ENCODE data around the gene SCAF4. TPM values are rescaled to one million over a fixed set of nuclear protein-coding genes. Genes with fewer than 3 reads are reported as not detected.

Gene SCAF4
- polyA plus RNA-seq, 1 of the 3 experiments (the other 2 are of a cell fraction) = 8.5 TPM

GRCh38 chr21:31728191-31728590, 3.7 kb downstream of the SCAF4 start:
- CTCF ChIA-PET = no interaction called here
- Histone ChIP-seq H3K27ac (ENCODE audit: low read depth in 2 of 2, low read length in 1 of 2) (no peak overlapping the region), H3K79me2 (ENCODE audit: insufficient read depth) (peaks cover 85% of the 10 kb centered on the region), H3K9ac (no peak overlapping the region), H3K36me3 (replicated peaks in 1 of 2; ENCODE audit: control insufficient read depth in 1 of 2, insufficient read depth in 2 of 2, low read length in 1 of 2) (peaks cover 0 to 3% of the 10 kb centered on the region in 2 experiments), H4K20me1 (ENCODE audit: insufficient read depth) (peaks cover 77% of the 10 kb centered on the region), H3K4me2 (peak overlapping the region; percentile 94; the same call in 1 of the 2 replicates), H2AFZ (ENCODE audit: low read depth) (no peak overlapping the region), H3K4me3 (ENCODE audit: low read depth in 2 of 2, low read length in 1 of 2) (no peak overlapping the region), H3K4me1 (ENCODE audit: control insufficient read depth in 1 of 2, insufficient read depth in 2 of 2, low read depth in 1 of 2, low read length in 1 of 2) (peaks cover 13 to 19% of the 10 kb centered on the region in 2 experiments; a peak in 3 of 4 replicates), H3K27me3 (ENCODE audit: insufficient read depth) (no peaks in the 10 kb centered on the region), H3K9me3 (no peaks in the 10 kb centered on the region), H3K9me2 (no peaks in the 10 kb centered on the region), H3F3A (replicated peaks; ENCODE audit: insufficient read depth) (peaks cover 7% of the 10 kb centered on the region)
- DNase-seq = no peak
- POLR2A ChIA-PET = no interaction called here
- 100% methylated on average over 2 of the region's 2 CpGs for WGBS (ENCODE audit: low lambda C conversion rate)
- TF ChIP-seq GATA2 (CRISPR knock-in tag; IDR thresholded peaks at IDR 0.05) = no peak
- TF ChIP-seq TCF12 (IDR thresholded peaks at IDR 0.05) = no peak
- no peak for TF ChIP-seq MAX (IDR thresholded peaks at IDR 0.05; ENCODE audit: low read depth)
- TF ChIP-seq YY1 (IDR thresholded peaks at IDR 0.05; ENCODE audit: low read depth) = no peak
- no peak for TF ChIP-seq IRF3 (IDR thresholded peaks at IDR 0.05; ENCODE audit: low read depth, low read length)
- no peak for TF ChIP-seq PBX3 (IDR thresholded peaks at IDR 0.05)
- TF ChIP-seq REST (IDR thresholded peaks at IDR 0.05; ENCODE audit: low read depth, low read length) = no peak
- no peak for TF ChIP-seq SMC3 (IDR thresholded peaks at IDR 0.05; ENCODE audit: low read depth, low read length)
- no peak for TF ChIP-seq JUND (IDR thresholded peaks at IDR 0.05)
- no peak for TF ChIP-seq FOSL2 (IDR thresholded peaks at IDR 0.05; ENCODE audit: borderline replicate concordance, low read depth)
- TF ChIP-seq EP300 (IDR thresholded peaks at IDR 0.05; ENCODE audit: borderline replicate concordance in 1 of 2, low read depth in 1 of 2, low read length in 1 of 2) = no peak
- TF ChIP-seq RAD21 (IDR thresholded peaks at IDR 0.05; ENCODE audit: low read length) = no peak
- TF ChIP-seq USF2 (IDR thresholded peaks at IDR 0.05; ENCODE audit: borderline replicate concordance, low read depth, low read length) = no peak
- TF ChIP-seq TAF1 (IDR thresholded peaks at IDR 0.05; ENCODE audit: borderline replicate concordance, low read depth, low read length) = no peak
- TF ChIP-seq ZBTB33 (IDR thresholded peaks at IDR 0.05; ENCODE audit: borderline replicate concordance, low read depth) = no peak
- TF ChIP-seq MEF2A (IDR thresholded peaks at IDR 0.05; ENCODE audit: borderline replicate concordance, low read depth) = no peak
- TF ChIP-seq ELF1 (IDR thresholded peaks at IDR 0.05) = no peak
- TF ChIP-seq RXRA (IDR thresholded peaks at IDR 0.05; ENCODE audit: borderline replicate concordance, low read depth) = no peak
- no peak for TF ChIP-seq RFX5 (IDR thresholded peaks at IDR 0.05; ENCODE audit: low read length)
- TF ChIP-seq NRF1 (IDR thresholded peaks at IDR 0.05; ENCODE audit: low read depth, low read length) = no peak

All from SK-N-SH (cell line).